BLaER1 treated with 17β-estradiol and CSF1 and Interleukin-3, amounts not matched to agents 10 nM and 100 nM (cell line): ENCODE measurements around the gene TFCP2L1.
"Not testable (repeated sequence)": the region's sequence is repeated elsewhere in the genome, so short reads cannot be mapped to it uniquely, and the experiment has no call there.

Source experiments
- H3K27ac ChIP-seq, 11 experiments: shearing (Covaris generic); formaldehyde crosslinking; 2 replicates each; pipeline ENCODE4 v1.8.1; 2022
- H3K27me3 ChIP-seq, 11 experiments: shearing (Covaris generic); formaldehyde crosslinking; 2 replicates each; pipeline ENCODE4 v1.8.1; 2022
- H3K36me3 ChIP-seq, 11 experiments: shearing (Covaris generic); formaldehyde crosslinking; 2 replicates each; pipeline ENCODE4 v1.8.1; 2022
- H3K4me1 ChIP-seq, 10 experiments: shearing (Covaris generic); formaldehyde crosslinking; 2 replicates each; pipeline ENCODE4 v1.8.1; 2022
- H3K4me2 ChIP-seq, 11 experiments: shearing (Covaris generic); formaldehyde crosslinking; 2 replicates each; pipeline ENCODE4 v1.8.1; 2022
- H3K4me3 ChIP-seq, 10 experiments: shearing (Covaris generic); formaldehyde crosslinking; 2 replicates each; pipeline ENCODE4 v1.8.1; 2022
- H3K9ac ChIP-seq, 11 experiments: shearing (Covaris generic); formaldehyde crosslinking; 2 replicates each; pipeline ENCODE4 v1.8.1; 2022
- H3K9me3 ChIP-seq, 11 experiments: shearing (Covaris generic); formaldehyde crosslinking; replicated peaks in 1 of 11; 2 replicates each; pipeline ENCODE4 v1.8.1; 2022
- H4K20me1 ChIP-seq, 11 experiments: shearing (Covaris generic); formaldehyde crosslinking; 2 replicates each; pipeline ENCODE4 v1.8.1; 2022
- Cebpa-rat ChIP-seq, 11 experiments: shearing (Covaris generic); IDR thresholded peaks; 2 replicates each; pipeline ENCODE4 v1.8.1; 2022

TFCP2L1 gene

DNA sequence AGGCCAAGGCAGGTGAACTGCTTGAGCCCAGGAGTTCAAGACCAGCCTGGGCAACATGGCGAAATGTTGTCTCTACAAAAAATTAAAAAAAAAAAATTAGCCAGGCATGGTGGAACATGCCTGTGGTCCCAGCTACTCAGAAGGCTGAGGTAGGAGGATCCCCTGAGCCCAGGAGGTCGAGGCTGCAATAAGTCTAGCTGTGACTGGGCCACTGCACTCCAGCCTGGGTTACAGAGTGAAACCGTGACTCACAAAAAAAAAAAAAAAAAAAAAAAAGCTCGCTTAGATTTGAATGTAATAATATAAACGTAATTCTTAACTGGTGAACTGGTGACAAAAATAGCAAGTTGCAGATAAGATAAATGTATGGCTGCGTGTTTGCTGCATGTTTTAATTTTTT lies 56.5 kb downstream of the TFCP2L1 start:
- H3K4me3 ChIP-seq, result no peak overlapping the region
- H3K9ac ChIP-seq, result no peak overlapping the region
- H4K20me1 ChIP-seq, result no peaks in the 10 kb centered on the region
- H3K36me3 ChIP-seq, result no peaks in the 10 kb centered on the region
- H3K27me3 ChIP-seq, result no peaks in the 10 kb centered on the region
- peaks cover 0 to 8% (median 6%) of the 10 kb centered on the region in 10 experiments; a peak in 7 of 20 replicates for H3K4me1 ChIP-seq
- TF ChIP-seq Cebpa-rat (IDR thresholded peaks at IDR 0.05), result no peak
- H3K9me3 ChIP-seq, result no peaks in the 10 kb centered on the region
- no peak overlapping the region for H3K27ac ChIP-seq
- 0 out of 22 replicates have a peak overlapping the region, but pooled peaks of 1 of the 11 experiments have one; percentile 7 for H3K4me2 ChIP-seq

DNA sequence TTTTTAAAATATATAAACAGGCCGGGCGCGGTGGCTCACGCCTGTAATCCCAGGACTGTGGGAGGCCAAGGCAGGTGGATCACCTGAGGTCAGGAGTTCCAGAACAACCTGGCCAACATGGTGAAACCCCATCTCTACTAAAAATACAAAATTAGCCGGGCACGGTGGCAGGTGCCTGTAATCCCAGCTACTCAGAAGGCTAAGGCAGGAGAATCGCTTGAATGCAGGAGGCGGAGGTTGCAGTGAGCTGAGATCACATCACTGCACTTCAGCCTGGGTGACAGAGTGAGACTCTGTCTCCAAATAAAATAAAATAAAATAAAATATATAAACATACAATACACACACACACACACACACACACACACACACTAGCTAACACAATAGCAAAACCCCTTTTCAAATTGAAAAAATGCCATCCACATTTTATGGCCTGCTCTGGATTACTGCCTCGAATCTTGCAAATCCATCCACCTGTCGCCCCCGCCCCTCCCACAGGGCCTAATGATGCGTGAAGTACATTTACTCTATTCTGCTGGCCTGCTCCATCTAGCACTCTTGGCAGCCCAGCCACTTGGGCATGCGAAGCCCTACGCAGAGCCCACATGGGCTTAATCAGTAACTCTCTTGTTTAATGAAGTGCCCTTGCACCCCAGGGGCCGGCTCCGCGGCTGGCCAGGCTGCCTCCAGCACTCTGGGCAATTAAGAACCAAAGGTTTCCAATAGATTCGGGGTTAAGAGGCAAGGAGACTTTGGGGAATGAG lies 57.4 kb downstream of the TFCP2L1 start:
- H3K4me3 ChIP-seq, H3K27ac ChIP-seq, H3K9me3 ChIP-seq, H3K4me1 ChIP-seq, H3K36me3 ChIP-seq, H4K20me1 ChIP-seq, H3K9ac ChIP-seq, H3K27me3 ChIP-seq: not testable (repeated sequence)
- peak overlapping the region in 2 of 11 experiments; percentile 7 to 8; a peak in 1 of 22 replicates for H3K4me2 ChIP-seq

DNA sequence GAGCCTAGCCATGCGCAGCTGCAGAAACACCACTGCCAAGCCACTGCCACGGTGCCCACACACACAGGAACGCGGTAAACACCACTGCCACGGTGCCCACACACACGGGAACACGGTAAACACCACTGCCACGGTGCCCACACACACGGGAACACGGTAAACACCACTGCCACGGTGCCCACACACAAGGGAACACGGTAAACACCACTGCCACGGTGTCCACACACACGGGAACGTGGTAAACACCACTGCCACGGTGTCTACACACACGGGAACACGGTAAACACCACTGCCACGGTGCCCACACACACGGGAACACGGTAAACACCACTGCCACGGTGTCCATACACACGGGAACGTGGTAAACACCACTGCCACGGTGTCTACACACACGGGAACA lies 59.3 kb downstream of the TFCP2L1 start:
- H3K27me3 ChIP-seq, H3K36me3 ChIP-seq, H3K4me3 ChIP-seq, H3K4me1 ChIP-seq, H3K9ac ChIP-seq, H4K20me1 ChIP-seq, H3K27ac ChIP-seq, H3K4me2 ChIP-seq, H3K9me3 ChIP-seq: not testable (repeated sequence)

DNA sequence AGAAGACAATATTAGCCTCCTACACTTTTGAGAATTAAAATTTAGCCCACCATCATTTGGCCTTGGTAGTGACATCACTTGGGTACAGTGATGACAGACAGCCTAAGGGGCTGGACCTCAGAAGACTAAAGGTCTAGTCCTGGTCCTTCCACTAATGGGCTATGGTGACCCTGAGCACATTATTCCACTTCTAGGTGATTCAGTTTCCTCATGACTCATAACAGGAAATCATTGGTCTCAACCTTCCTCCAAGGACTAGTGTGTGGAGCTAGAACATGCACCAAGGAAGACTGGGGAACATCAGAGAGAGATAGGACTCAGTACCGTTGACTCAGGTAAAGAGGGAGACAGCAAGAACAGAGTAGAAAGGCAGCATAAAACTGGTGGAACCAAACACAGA lies 64.0 kb downstream of the TFCP2L1 start:
- no peak overlapping the region for H3K4me3 ChIP-seq
- H3K27me3 ChIP-seq, result no peaks in the 10 kb centered on the region
- H3K4me2 ChIP-seq, result peak overlapping the region in 2 of 11 experiments; percentile 29 to 37; a peak in 2 of 22 replicates
- TF ChIP-seq Cebpa-rat (IDR thresholded peaks at IDR 0.05), result no peak
- no peaks in the 10 kb centered on the region for H3K9me3 ChIP-seq
- peaks cover 0 to 12% (median 6%) of the 10 kb centered on the region in 10 experiments; a peak in 12 of 20 replicates for H3K4me1 ChIP-seq
- no peak overlapping the region for H3K27ac ChIP-seq
- no peaks in the 10 kb centered on the region for H3K36me3 ChIP-seq
- H4K20me1 ChIP-seq, result no peaks in the 10 kb centered on the region
- H3K9ac ChIP-seq, result no peak overlapping the region

DNA sequence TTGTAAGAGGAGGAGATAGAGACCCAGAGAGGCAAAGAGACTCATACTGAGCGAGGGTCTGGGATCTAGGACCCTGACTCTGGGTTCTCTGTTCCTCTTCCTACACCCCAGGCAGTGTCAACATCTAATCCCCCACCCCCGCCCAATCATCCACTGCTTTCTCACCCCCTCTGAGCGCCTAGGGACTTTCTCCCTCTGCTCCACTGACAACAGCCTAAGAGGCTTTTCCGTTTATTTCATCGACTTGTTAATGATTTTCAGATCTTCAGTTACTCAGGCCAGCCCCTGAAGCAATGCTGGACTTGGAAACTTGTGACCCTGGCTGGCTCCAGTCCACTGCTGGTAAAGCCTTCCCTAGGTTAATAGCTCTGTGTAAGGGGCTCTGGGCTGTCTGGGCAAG lies 65.1 kb downstream of the TFCP2L1 start:
- H3K9me3 ChIP-seq, result no peaks in the 10 kb centered on the region
- no peak overlapping the region for H3K4me2 ChIP-seq
- H4K20me1 ChIP-seq, result no peaks in the 10 kb centered on the region
- peaks cover 0 to 12% (median 6%) of the 10 kb centered on the region in 10 experiments; a peak in 12 of 20 replicates for H3K4me1 ChIP-seq
- H3K36me3 ChIP-seq, result no peaks in the 10 kb centered on the region
- TF ChIP-seq Cebpa-rat (IDR thresholded peaks at IDR 0.05), result no peak
- no peak overlapping the region for H3K9ac ChIP-seq
- no peaks in the 10 kb centered on the region for H3K27me3 ChIP-seq
- H3K27ac ChIP-seq, result no peak overlapping the region
- no peak overlapping the region for H3K4me3 ChIP-seq

DNA sequence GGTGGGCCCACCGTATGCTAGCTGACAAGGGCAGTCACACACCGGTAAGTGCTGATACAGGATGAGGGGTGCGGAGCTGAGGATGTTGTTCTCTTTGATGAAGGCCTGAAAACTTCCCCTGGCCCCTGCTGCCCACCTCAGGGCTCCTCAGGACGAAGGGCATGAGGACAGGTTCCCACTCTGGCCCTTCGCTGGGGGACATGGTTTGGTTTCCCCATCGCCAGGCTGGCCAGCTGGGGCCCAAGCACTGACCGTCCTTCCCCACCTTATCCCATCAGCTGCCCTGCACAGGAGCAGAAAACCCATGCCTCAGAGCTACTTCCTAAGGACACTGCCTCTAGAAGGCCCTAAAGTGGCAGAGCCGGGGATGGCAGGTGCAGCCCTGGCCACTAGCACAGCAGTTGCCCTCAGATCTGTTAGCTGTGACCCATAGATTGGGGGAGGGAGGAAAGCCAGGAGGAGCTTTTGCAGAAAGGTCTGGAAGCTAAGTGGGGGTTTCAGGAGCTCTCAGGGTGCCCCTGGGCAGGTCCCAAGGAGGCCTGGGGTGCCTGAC lies 66.5 kb downstream of the TFCP2L1 start:
- Histone ChIP-seq H3K4me2 (peak overlapping the region in 6 of 11 experiments; percentile 4 to 40 (median 16); a peak in 5 of 22 replicates), H4K20me1 (no peaks in the 10 kb centered on the region; a peak in 2 of 22 replicates), H3K4me3 (no peak overlapping the region), H3K9me3 (no peaks in the 10 kb centered on the region), H3K4me1 (peaks cover 0 to 12% (median 6%) of the 10 kb centered on the region in 10 experiments; a peak in 12 of 20 replicates), H3K9ac (no peak overlapping the region), H3K27me3 (no peaks in the 10 kb centered on the region), H3K27ac (no peak overlapping the region), H3K36me3 (no peaks in the 10 kb centered on the region)
- no peak for TF ChIP-seq Cebpa-rat (IDR thresholded peaks at IDR 0.05)

DNA sequence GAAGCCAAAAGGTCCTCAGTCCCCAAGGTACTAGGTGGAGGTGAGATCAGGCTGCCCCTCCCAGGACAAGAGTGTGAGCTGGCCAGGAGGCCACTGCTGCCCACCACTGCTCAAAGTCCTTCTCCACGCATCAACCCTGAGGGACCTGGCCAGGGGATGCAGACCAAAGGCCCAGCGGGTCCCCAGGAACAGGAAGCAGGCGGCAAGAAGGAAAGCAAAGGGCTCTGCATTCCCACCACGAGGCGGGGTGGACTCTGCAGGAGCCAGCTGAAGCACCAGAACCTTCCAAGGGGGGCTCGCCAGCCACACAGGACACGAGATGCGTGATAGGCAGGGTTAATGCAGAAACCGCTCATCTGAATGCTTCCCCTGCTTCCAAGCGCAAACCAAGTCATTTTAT lies 67.4 kb downstream of the TFCP2L1 start:
- H3K4me2 ChIP-seq, result no peak overlapping the region
- H3K4me1 ChIP-seq, result peaks cover 0 to 12% (median 6%) of the 10 kb centered on the region in 10 experiments; a peak in 12 of 20 replicates
- no peaks in the 10 kb centered on the region for H3K9me3 ChIP-seq
- no peak overlapping the region for H3K27ac ChIP-seq
- H4K20me1 ChIP-seq, result no peaks in the 10 kb centered on the region; a peak in 2 of 22 replicates
- H3K36me3 ChIP-seq, result no peaks in the 10 kb centered on the region
- no peak overlapping the region for H3K9ac ChIP-seq
- no peaks in the 10 kb centered on the region for H3K27me3 ChIP-seq
- no peak overlapping the region for H3K4me3 ChIP-seq
- no peak for TF ChIP-seq Cebpa-rat (IDR thresholded peaks at IDR 0.05)

DNA sequence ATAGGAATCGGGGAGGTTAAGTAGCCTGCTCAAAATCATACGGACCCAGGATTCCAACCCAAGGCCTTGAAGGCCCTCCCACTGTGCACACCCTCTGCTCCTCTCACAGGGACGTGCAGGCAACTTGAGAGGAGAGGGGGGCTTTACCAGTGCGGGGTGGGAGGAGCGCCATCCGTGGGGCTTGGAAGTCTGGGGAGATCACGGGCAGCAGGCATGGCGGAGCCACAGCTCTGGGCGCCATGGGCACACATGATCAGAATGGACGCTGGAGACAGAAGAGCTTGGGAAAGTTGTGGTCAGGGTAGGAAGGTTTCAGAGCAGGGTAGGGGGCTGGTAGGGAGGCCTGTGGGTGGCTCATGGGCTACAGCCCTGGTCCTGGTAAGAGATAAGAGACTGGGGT lies 70.7 kb downstream of the TFCP2L1 start:
- H3K9ac ChIP-seq, result no peak overlapping the region
- no peak overlapping the region for H3K4me3 ChIP-seq
- no peaks in the 10 kb centered on the region for H3K36me3 ChIP-seq
- TF ChIP-seq Cebpa-rat (IDR thresholded peaks at IDR 0.05), result no peak
- H3K4me1 ChIP-seq, result peaks cover 0 to 10% (median 6%) of the 10 kb centered on the region in 10 experiments; a peak in 9 of 20 replicates
- H3K27me3 ChIP-seq, result no peaks in the 10 kb centered on the region
- H3K27ac ChIP-seq, result no peak overlapping the region
- no peaks in the 10 kb centered on the region for H3K9me3 ChIP-seq
- no peak overlapping the region for H3K4me2 ChIP-seq
- no peaks in the 10 kb centered on the region; a peak in 2 of 22 replicates for H4K20me1 ChIP-seq

DNA sequence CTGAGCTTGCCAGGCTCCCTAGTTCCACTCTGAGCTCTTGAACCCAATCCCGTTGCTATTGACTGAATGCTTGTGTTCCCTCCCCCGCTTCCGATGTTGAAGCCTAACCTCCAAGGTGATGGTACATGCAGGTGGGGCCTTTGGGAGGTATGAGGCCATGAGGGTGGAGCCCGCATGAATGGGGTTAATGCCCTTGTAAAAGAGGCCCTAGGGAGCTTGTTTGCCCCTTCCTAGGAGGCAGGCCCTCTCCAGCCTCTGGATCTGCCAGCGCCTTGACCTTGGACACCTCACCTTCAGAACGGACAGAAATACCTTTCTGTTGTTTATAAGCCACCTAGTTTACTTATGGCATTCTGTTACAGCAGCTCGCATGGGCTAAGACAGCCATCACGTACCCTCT lies 71.6 kb downstream of the TFCP2L1 start:
- peaks cover 0 to under 1% (median 0%) of the 10 kb centered on the region in 10 experiments; a peak in 2 of 20 replicates for H3K4me1 ChIP-seq
- no peak overlapping the region for H3K27ac ChIP-seq
- no peaks in the 10 kb centered on the region for H3K9me3 ChIP-seq
- H3K4me2 ChIP-seq, result no peak overlapping the region
- no peak overlapping the region for H3K4me3 ChIP-seq
- H4K20me1 ChIP-seq, result no peaks in the 10 kb centered on the region; a peak in 2 of 22 replicates
- no peak for TF ChIP-seq Cebpa-rat (IDR thresholded peaks at IDR 0.05)
- H3K27me3 ChIP-seq, result no peaks in the 10 kb centered on the region
- H3K9ac ChIP-seq, result no peak overlapping the region
- H3K36me3 ChIP-seq, result no peaks in the 10 kb centered on the region
